HepG2 (cell line): ENCODE results near the gene MLXIPL. TPM values are rescaled to one million over a fixed set of nuclear protein-coding genes. Genes with fewer than 3 reads are reported as not detected.

Experiments used
- ARNTL ChIP-seq: sonication (generic); formaldehyde crosslinking; IDR thresholded peaks from 2 replicates; pipeline ENCODE4 v1.4.0; 2020; ENCODE audit warnings: mild to moderate bottlenecking, missing genetic modification reagents
- ATF5 ChIP-seq: sonication (generic); formaldehyde crosslinking; IDR thresholded peaks from 2 replicates; pipeline ENCODE4 v1.4.0; 2020; ENCODE audit warnings: mild to moderate bottlenecking, low read depth, missing genetic modification reagents
- ATRX ChIP-seq: sonication (generic); formaldehyde crosslinking; IDR thresholded peaks from 2 replicates; pipeline ENCODE4 v1.4.0; 2020; ENCODE audit warnings: missing genetic modification reagents, borderline replicate concordance
- CAMTA2 ChIP-seq: sonication (generic); formaldehyde crosslinking; IDR thresholded peaks from 2 replicates; pipeline ENCODE4 v1.4.0; 2020; ENCODE audit warnings: mild to moderate bottlenecking, missing genetic modification reagents, borderline replicate concordance
- HMGA1 ChIP-seq: sonication (generic); formaldehyde crosslinking; conservative IDR thresholded peaks from 2 replicates; pipeline ENCODE4 v1.4.0; 2020; ENCODE audit warnings: missing genetic modification reagents
- ISX ChIP-seq: sonication (generic); formaldehyde crosslinking; conservative IDR thresholded peaks from 2 replicates; pipeline ENCODE4 v1.5.0; 2020; ENCODE audit warnings: missing genetic modification reagents
- KIAA2018 ChIP-seq: sonication (generic); formaldehyde crosslinking; IDR thresholded peaks from 2 replicates; pipeline ENCODE4 v1.5.0; 2020; ENCODE audit warnings: mild to moderate bottlenecking, missing genetic modification reagents, borderline replicate concordance
- NAIF1 ChIP-seq: sonication (generic); formaldehyde crosslinking; IDR thresholded peaks from 2 replicates; pipeline ENCODE4 v1.5.0; 2020; ENCODE audit warnings: mild to moderate bottlenecking, missing genetic modification reagents, borderline replicate concordance
- NCOA5 ChIP-seq: sonication (generic); formaldehyde crosslinking; IDR thresholded peaks from 2 replicates; pipeline ENCODE4 v1.4.0; 2020; ENCODE audit warnings: missing genetic modification reagents
- NONO ChIP-seq, 2 experiments: fragments of 450-650 bp in 1 of 2; sonication (generic) in 1 of 2; formaldehyde crosslinking in 1 of 2; IDR thresholded peaks in 1 of 2; conservative IDR thresholded peaks in 1 of 2; 2 replicates each; pipeline versions ENCODE4 v1.6.1 to v1.8.0; 2017 to 2022; ENCODE audit warnings: mild to moderate bottlenecking in 1 of 2, missing genetic modification reagents in 1 of 2, moderate library complexity in 1 of 2
- PHF21A ChIP-seq: sonication (generic); formaldehyde crosslinking; IDR thresholded peaks from 2 replicates; pipeline ENCODE4 v1.5.0; 2020; ENCODE audit warnings: mild to moderate bottlenecking, missing genetic modification reagents
- RBAK ChIP-seq: sonication (generic); formaldehyde crosslinking; IDR thresholded peaks from 2 replicates; pipeline ENCODE4 v1.5.1; 2020; ENCODE audit warnings: mild to moderate bottlenecking, missing genetic modification reagents
- RCOR2 ChIP-seq: IDR thresholded peaks from 2 replicates; pipeline ENCODE4 v1.6.1; 2016; ENCODE audit warnings: missing biosample characterization, missing genetic modification reagents
- ZBTB38 ChIP-seq: sonication (generic); formaldehyde crosslinking; IDR thresholded peaks from 2 replicates; pipeline ENCODE4 v1.5.1; 2020; ENCODE audit warnings: mild to moderate bottlenecking, missing genetic modification reagents
- ZNF329 ChIP-seq: sonication (generic); formaldehyde crosslinking; IDR thresholded peaks from 2 replicates; pipeline ENCODE4 v1.9.0; 2021; ENCODE audit warnings: low read depth, mild to moderate bottlenecking, missing genetic modification reagents
- ZNF501 ChIP-seq: sonication (generic); formaldehyde crosslinking; IDR thresholded peaks from 2 replicates; pipeline ENCODE4 v1.5.1; 2020; ENCODE audit warnings: mild to moderate bottlenecking, moderate library complexity, missing genetic modification reagents
- ZNF558 ChIP-seq: sonication (generic); formaldehyde crosslinking; IDR thresholded peaks from 2 replicates; pipeline ENCODE4 v1.9.0; 2022; ENCODE audit warnings: mild to moderate bottlenecking, missing genetic modification reagents, borderline replicate concordance
- ZNF614 ChIP-seq: IDR thresholded peaks from 2 replicates; pipeline ENCODE4 v1.6.1; 2018; ENCODE audit warnings: missing biosample characterization, missing genetic modification reagents, inconsistent platforms, borderline replicate concordance
- polyA plus RNA-seq, 8 experiments: library from polyadenylated mRNA; depleted of rRNA in 3 of 8; stranded (reverse) in 7 of 8; unstranded in 1 of 8; fragments of >200 nt; fragmentation: Illumina TruSeq in 4 of 8; extraction: Trizol in 4 of 8; gene quantifications; 2 replicates each; pipeline versions ENCODE4 v1.2.1 to v1.2.3, GENCODE V29; 2011 to 2016; ENCODE audit warnings: low read depth in 4 of 8, missing spikeins in 1 of 8, mixed read lengths in 1 of 8; ENCODE audit not compliant: insufficient read depth in 1 of 8
- total RNA-seq, 5 experiments: library from RNA; depleted of rRNA; stranded (reverse); fragments of >200 nt; fragmentation: Illumina TruSeq; extraction: Trizol; gene quantifications; 2 replicates each; pipeline ENCODE4 v1.2.3, GENCODE V29; 2016; ENCODE audit warnings: low read depth in 1 of 5
- TF ChIP-seq, protein P1 (sequence below): sonication (generic); formaldehyde crosslinking; IDR thresholded peaks from 2 replicates; pipeline ENCODE4 v1.4.0; 2020; ENCODE audit warnings: missing genetic modification reagents

Gene MLXIPL
- total and polyA plus RNA-seq, 2 of the 13 experiments (the other 11 are each of a cell fraction or from before 2014, with no cell fraction given): 51.6 to 60.1 TPM

DNA sequence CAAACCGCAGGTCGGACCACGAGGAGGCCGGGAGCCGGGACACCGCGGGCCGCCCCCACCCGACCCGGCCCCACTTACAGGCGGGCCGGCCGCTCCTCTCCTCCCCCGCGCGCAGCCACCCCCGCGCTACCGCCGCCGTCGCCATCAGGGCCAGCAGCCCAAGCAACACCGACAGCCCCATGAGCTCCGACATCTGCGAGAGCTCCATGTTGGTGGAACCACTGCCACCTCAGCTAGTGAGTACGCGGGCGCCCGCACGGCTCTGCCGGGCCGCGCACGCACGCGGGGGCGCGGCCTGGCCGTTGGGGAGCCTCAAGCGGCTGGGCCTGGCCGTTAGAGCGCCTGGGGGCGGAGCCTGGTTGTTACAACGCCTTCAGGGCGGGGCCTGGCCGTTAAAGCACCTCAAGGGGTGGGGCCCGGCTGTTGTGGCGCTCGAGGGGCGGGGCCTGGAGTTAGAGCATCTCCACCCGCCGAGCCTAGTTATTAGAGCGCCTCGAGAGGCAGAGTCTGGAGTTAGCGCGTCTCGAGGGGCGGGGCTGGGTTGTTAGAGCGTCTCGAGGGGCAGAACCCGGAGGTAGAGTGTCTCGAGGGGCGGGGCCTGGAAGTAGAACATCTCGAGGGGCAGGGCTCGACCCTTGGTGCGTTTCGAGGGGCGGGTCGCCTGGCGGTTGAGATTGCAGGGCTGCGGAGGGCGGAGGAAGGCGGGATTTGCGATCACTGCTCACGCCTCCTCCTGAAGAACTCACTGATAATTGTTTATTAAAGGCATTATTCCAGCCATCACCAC is 45.8 kb downstream of the MLXIPL start, which contains the start of gene TBL2 (continued):
- TF ChIP-seq KIAA2018 (CRISPR knock-in tag) (no peak), ARNTL (no peak; the same call in 1 of the 2 replicates), PHF21A (CRISPR knock-in tag) (0 out of 2 replicates have a peak, but pooled peaks have one; percentile 33), NONO (IDR thresholded peaks at IDR 0.05) (no peak), NONO (CRISPR knock-in tag; conservative IDR thresholded peaks at IDR 0.05) (peak; percentile 83; the same call in 1 of the 2 replicates), ZNF558 (CRISPR knock-in tag) (0 out of 2 replicates have a peak, but pooled peaks have one; percentile 87), ATF5 (no peak), NAIF1 (CRISPR knock-in tag) (no peak), ZNF329 (no peak), ATRX (CRISPR knock-in tag) (no peak), HMGA1 (no peak), ZNF501 (CRISPR knock-in tag) (no peak), RCOR2 (CRISPR knock-in tag) (no peak), NCOA5 (no peak), ZBTB38 (CRISPR knock-in tag) (peak; percentile 64; the same call in 1 of the 2 replicates), CAMTA2 (CRISPR knock-in tag) (peak; percentile 44; the same call in 1 of the 2 replicates), RBAK (CRISPR knock-in tag) (no peak), ZNF614 (CRISPR knock-in tag) (no peak), ISX (CRISPR knock-in tag) (0 out of 2 replicates have a peak, but pooled peaks have one; percentile 36)
- TF ChIP-seq, protein P1, sequence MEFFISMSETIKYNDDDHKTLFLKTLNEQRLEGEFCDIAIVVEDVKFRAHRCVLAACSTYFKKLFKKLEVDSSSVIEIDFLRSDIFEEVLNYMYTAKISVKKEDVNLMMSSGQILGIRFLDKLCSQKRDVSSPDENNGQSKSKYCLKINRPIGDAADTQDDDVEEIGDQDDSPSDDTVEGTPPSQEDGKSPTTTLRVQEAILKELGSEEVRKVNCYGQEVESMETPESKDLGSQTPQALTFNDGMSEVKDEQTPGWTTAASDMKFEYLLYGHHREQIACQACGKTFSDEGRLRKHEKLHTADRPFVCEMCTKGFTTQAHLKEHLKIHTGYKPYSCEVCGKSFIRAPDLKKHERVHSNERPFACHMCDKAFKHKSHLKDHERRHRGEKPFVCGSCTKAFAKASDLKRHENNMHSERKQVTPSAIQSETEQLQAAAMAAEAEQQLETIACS (CRISPR knock-in tag): peak; percentile 96
